Measurements from ENCODE around the gene NFYC. TPM values are rescaled to one million over a fixed set of nuclear protein-coding genes. Genes with fewer than 3 reads are reported as not detected.
A peak's percentile ranks its signal among the peaks of the same experiment; 100 is the strongest.

Gene NFYC
- total RNA-seq, 2 experiments from 2014 or later: 85.7 to 99.2 TPM

- H3K36me3 Mint-ChIP-seq (ENCODE audit: low read depth): no peaks in the 10 kb centered on the region
- no peak overlapping the region for H3K4me3 Mint-ChIP-seq
- DNase-seq: no peak
- POLR2A ChIA-PET: no interaction called here
- H3K9me3 Mint-ChIP-seq: no peaks in the 10 kb centered on the region
- no peak overlapping the region for H3K27ac Mint-ChIP-seq
- CTCF ChIA-PET: interaction anchor here (0.6 to 1.0 kb wide), 5 partner anchors 12 to 812 kb away, joined by 3 to 5 read pairs (median 3); partner anchors contain the start of gene NFYC
- peaks cover 3% of the 10 kb centered on the region for H3K4me1 Mint-ChIP-seq
- peaks cover 6% of the 10 kb centered on the region for H3K27me3 Mint-ChIP-seq
Measured at GRCh38 chr1:40676501-40676900, 15.0 kb upstream of the NFYC start.

GRCh38 chr1:40679165-40679953, 12.1 kb upstream of the NFYC start:
- H3K4me3 Mint-ChIP-seq: no peak overlapping the region
- ChIA-PET POLR2A (no interaction called here), CTCF (interaction anchor here (0.9 to 1.7 kb wide), 4 partner anchors 9 to 267 kb away, joined by 3 to 5 read pairs (median 3); no protein-coding TSS in a partner anchor)
- H3K27me3 Mint-ChIP-seq: peaks cover 4% of the 10 kb centered on the region
- peaks cover 3% of the 10 kb centered on the region for H3K4me1 Mint-ChIP-seq
- H3K36me3 Mint-ChIP-seq (ENCODE audit: low read depth): peaks cover under 1% of the 10 kb centered on the region
- H3K9me3 Mint-ChIP-seq: peaks cover 2% of the 10 kb centered on the region
- DNase-seq: no peak
- H3K27ac Mint-ChIP-seq: no peak overlapping the region

GRCh38 chr1:40684669-40685068, 6.8 kb upstream of the NFYC start:
- Mint-ChIP-seq H3K4me1 (peaks cover 7% of the 10 kb centered on the region), H3K36me3 (ENCODE audit: low read depth) (peaks cover 32% of the 10 kb centered on the region), H3K4me3 (no peak overlapping the region), H3K9me3 (peaks cover 5% of the 10 kb centered on the region), H3K27me3 (no peaks in the 10 kb centered on the region), H3K27ac (no peak overlapping the region)
- ChIA-PET POLR2A (no interaction called here), CTCF (interaction anchor here (0.8 to 1.4 kb wide), 3 partner anchors 16 to 178 kb away, joined by 3 to 5 read pairs (median 4); partner anchors contain the start of gene CITED4)
- DNase-seq: no peak

- CTCF ChIA-PET: no interaction called here
- no peak overlapping the region for H3K4me3 Mint-ChIP-seq
- POLR2A ChIA-PET: no interaction called here
Measured at GRCh38 chr1:40687059-40687458, 4.4 kb upstream of the NFYC start.

GRCh38 chr1:40687661-40688060, 3.8 kb upstream of the NFYC start:
- Mint-ChIP-seq H3K4me1 (peaks cover 23% of the 10 kb centered on the region), H3K27ac (no peak overlapping the region), H3K9me3 (peaks cover 5% of the 10 kb centered on the region), H3K4me3 (no peak overlapping the region), H3K27me3 (no peaks in the 10 kb centered on the region), H3K36me3 (ENCODE audit: low read depth) (peaks cover 39% of the 10 kb centered on the region)
- no peak for DNase-seq
- ChIA-PET CTCF (interaction anchor here (1.3 to 1.6 kb wide), 2 partner anchors 11 to 15 kb away, joined by 3 to 5 read pairs; no protein-coding TSS in a partner anchor), POLR2A (no interaction called here)

More at GRCh38 chr1:40687059-40687458, 4.4 kb upstream of the NFYC start:
- peaks cover 39% of the 10 kb centered on the region for H3K36me3 Mint-ChIP-seq (ENCODE audit: low read depth)
- H3K9me3 Mint-ChIP-seq: peaks cover 5% of the 10 kb centered on the region
- no peak overlapping the region for H3K27ac Mint-ChIP-seq
- H3K27me3 Mint-ChIP-seq: no peaks in the 10 kb centered on the region
- no peak for DNase-seq
- H3K4me1 Mint-ChIP-seq: peaks cover 19% of the 10 kb centered on the region

GRCh38 chr1:40689737-40690136, 1.8 kb upstream of the NFYC start:
- H3K4me1 Mint-ChIP-seq: peaks cover 43% of the 10 kb centered on the region
- no peak overlapping the region for H3K27ac Mint-ChIP-seq
- no peak overlapping the region for H3K4me3 Mint-ChIP-seq
- ChIA-PET CTCF (interaction anchor here (1.0 to 1.9 kb wide), 3 partner anchors 9 to 158 kb away, joined by 3 to 5 read pairs (median 4); partner anchors contain the start of gene ZNF684), POLR2A (no interaction called here)
- DNase-seq: no peak
- peaks cover 3% of the 10 kb centered on the region for H3K9me3 Mint-ChIP-seq
- no peaks in the 10 kb centered on the region for H3K27me3 Mint-ChIP-seq
- H3K36me3 Mint-ChIP-seq (ENCODE audit: low read depth): peaks cover 42% of the 10 kb centered on the region

GRCh38 chr1:40690771-40691537, 550 bp upstream of the NFYC start:
- no peak for DNase-seq
- no peaks in the 10 kb centered on the region for H3K27me3 Mint-ChIP-seq
- H3K36me3 Mint-ChIP-seq (ENCODE audit: low read depth): peaks cover 34% of the 10 kb centered on the region
- peaks cover 3% of the 10 kb centered on the region for H3K9me3 Mint-ChIP-seq
- peak overlapping the region; percentile 97 for H3K4me3 Mint-ChIP-seq
- H3K4me1 Mint-ChIP-seq: peaks cover 52% of the 10 kb centered on the region
- CTCF ChIA-PET: interaction anchor here (0.6 to 4.4 kb wide), 8 partner anchors 10 to 159 kb away, joined by 3 to 40 read pairs (median 4); no protein-coding TSS in a partner anchor
- H3K27ac Mint-ChIP-seq: peak overlapping the region; percentile 98
- POLR2A ChIA-PET: interaction anchor here (0.6 to 1.6 kb wide), 5 partner anchors 10 to 650 kb away, joined by 3 to 8 read pairs (median 6); no protein-coding TSS in a partner anchor

- no peak for DNase-seq
- ChIA-PET CTCF (interaction anchor here (1.2 to 4.4 kb wide), 4 partner anchors 10 to 157 kb away, joined by 3 to 40 read pairs (median 6); no protein-coding TSS in a partner anchor), POLR2A (interaction anchor here (0.7 to 1.6 kb wide), 2 partner anchors 8 to 709 kb away, joined by 3 to 6 read pairs; no protein-coding TSS in a partner anchor)
- Mint-ChIP-seq H3K9me3 (no peaks in the 10 kb centered on the region), H3K4me3 (peak overlapping the region; percentile 97), H3K27ac (peak overlapping the region; percentile 98), H3K36me3 (ENCODE audit: low read depth) (peaks cover 39% of the 10 kb centered on the region), H3K4me1 (peaks cover 66% of the 10 kb centered on the region), H3K27me3 (no peaks in the 10 kb centered on the region)
Measured at GRCh38 chr1:40692429-40692895, 958 bp downstream of the NFYC start.

GRCh38 chr1:40693425-40693824, 1.9 kb downstream of the NFYC start:
- CTCF ChIA-PET: interaction anchor here (0.5 to 4.4 kb wide), 4 partner anchors 9 to 48 kb away, joined by 3 to 40 read pairs (median 6); no protein-coding TSS in a partner anchor
- peak overlapping the region; percentile 97 for H3K4me3 Mint-ChIP-seq
- H3K4me1 Mint-ChIP-seq: peaks cover 73% of the 10 kb centered on the region
- no peaks in the 10 kb centered on the region for H3K9me3 Mint-ChIP-seq
- peaks cover 38% of the 10 kb centered on the region for H3K36me3 Mint-ChIP-seq (ENCODE audit: low read depth)
- H3K27ac Mint-ChIP-seq: peak overlapping the region; percentile 98
- POLR2A ChIA-PET: no interaction called here
- no peaks in the 10 kb centered on the region for H3K27me3 Mint-ChIP-seq
- DNase-seq: no peak

GRCh38 chr1:40694353-40694874, 2.9 kb downstream of the NFYC start:
- no peaks in the 10 kb centered on the region for H3K27me3 Mint-ChIP-seq
- H3K36me3 Mint-ChIP-seq (ENCODE audit: low read depth): peaks cover 40% of the 10 kb centered on the region
- H3K4me3 Mint-ChIP-seq: peak overlapping the region; percentile 97
- ChIA-PET CTCF (interaction anchor here (0.6 to 4.4 kb wide), 5 partner anchors 8 to 260 kb away, joined by 3 to 40 read pairs (median 3); no protein-coding TSS in a partner anchor), POLR2A (no interaction called here)
- no peak for DNase-seq
- H3K27ac Mint-ChIP-seq: peak overlapping the region; percentile 98
- peaks cover 80% of the 10 kb centered on the region for H3K4me1 Mint-ChIP-seq
- peaks cover 3% of the 10 kb centered on the region for H3K9me3 Mint-ChIP-seq

- no peaks in the 10 kb centered on the region for H3K27me3 Mint-ChIP-seq
- no peak for DNase-seq
- H3K27ac Mint-ChIP-seq: no peak overlapping the region
- peaks cover 3% of the 10 kb centered on the region for H3K9me3 Mint-ChIP-seq
- no peak overlapping the region for H3K4me3 Mint-ChIP-seq
- ChIA-PET CTCF (no interaction called here), POLR2A (no interaction called here)
- H3K4me1 Mint-ChIP-seq: peaks cover 72% of the 10 kb centered on the region
- peaks cover 36% of the 10 kb centered on the region for H3K36me3 Mint-ChIP-seq (ENCODE audit: low read depth)
Measured at GRCh38 chr1:40696294-40696693, 4.8 kb downstream of the NFYC start.

- H3K4me1 Mint-ChIP-seq: peaks cover 76% of the 10 kb centered on the region
- no peak for DNase-seq
- H3K4me3 Mint-ChIP-seq: no peak overlapping the region
- H3K36me3 Mint-ChIP-seq (ENCODE audit: low read depth): peaks cover 35% of the 10 kb centered on the region
- ChIA-PET POLR2A (interaction anchor here (0.6 kb wide), 1 partner anchor 1053 kb away, joined by 4 read pairs; no protein-coding TSS in a partner anchor), CTCF (no interaction called here)
- H3K27me3 Mint-ChIP-seq: no peaks in the 10 kb centered on the region
- peaks cover 3% of the 10 kb centered on the region for H3K9me3 Mint-ChIP-seq
- no peak overlapping the region for H3K27ac Mint-ChIP-seq
Measured at GRCh38 chr1:40697436-40697835, 5.9 kb downstream of the NFYC start.
